Suppressor macrophage treated with lipopolysaccharide for 4 hours (primary cell): ENCODE data around the gene SLCO2A1.
A peak's percentile ranks its signal among the peaks of the same experiment; 100 is the strongest.

Experiments used
- DNase-seq: peaks from one replicate; pipeline ENCODE4 v3.0.0-alpha.2; 2020

The SLCO2A1 gene

GRCh38 chr3:133881939-133882825 is 147.5 kb downstream of the SLCO2A1 start:
- peak; percentile 23 for DNase-seq

GRCh38 chr3:133881492-133881891 is 148.2 kb downstream of the SLCO2A1 start:
- no peak for DNase-seq

GRCh38 chr3:133880886-133881455 is 148.8 kb downstream of the SLCO2A1 start:
- DNase-seq, result no peak

GRCh38 chr3:133880287-133880686 is 149.4 kb downstream of the SLCO2A1 start:
- peak; percentile 2 for DNase-seq

- DNase-seq, result no peak
Measured at GRCh38 chr3:133878518-133878917, 151.2 kb downstream of the SLCO2A1 start.
